Activated naive CD4-positive, alpha-beta T cell (primary cell): ENCODE data around the gene SMC1B.

Source experiments
- DNase-seq, 4 experiments: peaks; one replicate each; lab custom pipeline; 2025; lab: John Stamatoyannopoulos, UW

SMC1B gene

DNA sequence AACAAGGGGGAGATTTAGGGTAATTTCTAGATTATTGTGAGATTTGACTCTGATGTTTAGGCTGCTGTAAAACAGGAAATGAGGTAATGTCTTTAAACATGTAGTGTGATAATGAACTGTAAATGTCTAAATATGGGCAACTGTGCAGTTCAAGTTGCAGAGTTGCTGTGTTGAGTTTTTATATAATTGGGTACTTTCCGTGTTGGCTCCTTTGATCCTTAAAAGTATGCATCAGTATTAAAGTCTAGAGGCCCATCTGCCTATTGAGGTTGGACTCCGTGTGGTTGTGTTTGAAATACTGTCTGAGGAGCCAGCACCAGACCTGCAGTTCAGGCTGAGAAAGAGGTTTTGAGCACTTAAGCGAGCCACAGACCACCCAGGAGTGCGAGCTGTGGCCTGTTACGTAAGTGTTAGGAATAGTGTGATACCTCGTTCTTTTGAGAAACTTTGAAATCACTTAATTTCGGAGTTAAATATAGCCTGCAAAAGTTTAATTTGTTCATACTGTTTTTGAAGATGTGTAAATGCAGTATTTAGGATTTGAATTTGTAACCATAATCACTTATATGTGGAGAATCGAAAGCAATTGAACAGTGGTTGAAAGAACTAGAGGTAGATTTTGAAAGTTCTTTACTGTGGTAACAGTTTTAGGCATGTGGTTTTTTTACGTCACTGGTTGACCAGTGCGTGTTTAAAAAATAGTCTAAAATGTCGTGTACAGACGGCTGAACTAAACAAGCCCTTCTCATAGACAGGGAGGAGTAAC lies 94.7 kb downstream of the SMC1B start:
- DNase-seq: peak in 2 of 4 experiments; percentile 20 to 31

- peak; percentile 49 to 85 (median 66) for DNase-seq
These were observed 95.2 kb downstream of the SMC1B start for GRCh38 chr22:45318168-45318557.

- DNase-seq: peak in 2 of 4 experiments; percentile 12 to 26
These were observed 95.7 kb downstream of the SMC1B start for GRCh38 chr22:45317551-45318167.

GRCh38 chr22:45316796-45317526 lies 96.4 kb downstream of the SMC1B start:
- no peak for DNase-seq

DNA sequence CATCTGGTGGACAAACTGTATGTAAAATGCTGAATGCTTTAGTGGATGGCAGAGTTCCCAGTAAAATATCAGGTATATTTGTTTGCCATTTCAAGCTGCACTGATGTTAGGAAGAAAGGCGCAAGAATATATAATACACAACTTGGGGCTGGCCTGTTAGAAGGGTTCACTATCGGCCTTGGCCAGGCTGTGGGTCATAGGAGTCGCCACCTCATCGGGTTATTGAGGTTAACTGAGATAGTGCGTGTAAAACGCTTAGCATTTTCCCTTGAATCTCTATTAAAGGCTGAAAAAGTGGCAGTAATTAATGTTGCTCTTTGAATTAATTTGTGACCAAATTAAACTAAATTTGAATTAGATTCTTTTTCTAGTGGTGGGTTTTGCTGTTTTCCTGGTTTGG lies 98.6 kb downstream of the SMC1B start:
- no peak for DNase-seq

- no peak for DNase-seq
These were observed 99.2 kb downstream of the SMC1B start for GRCh38 chr22:45314054-45314721.

DNA sequence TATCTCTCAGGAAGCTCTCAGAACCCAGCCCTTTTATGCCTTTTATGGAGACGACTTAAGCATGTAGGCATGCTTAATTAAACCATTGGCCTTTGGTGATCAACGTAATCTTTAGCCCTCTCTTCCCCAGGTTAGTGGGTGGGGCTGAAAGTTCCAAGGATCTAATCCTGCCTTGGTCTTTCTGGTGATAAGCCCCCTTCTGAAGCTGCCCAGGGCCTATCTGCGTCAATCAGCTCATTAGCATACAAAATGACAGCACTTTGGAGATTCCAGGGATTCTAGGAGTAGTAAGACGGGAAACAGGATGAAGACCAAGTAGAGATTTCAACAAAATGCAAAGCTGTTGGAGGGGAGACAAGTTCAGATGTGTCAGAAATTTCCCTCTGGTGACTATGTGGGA lies 100.5 kb downstream of the SMC1B start:
- DNase-seq: no peak

GRCh38 chr22:45312415-45312814 lies 101.0 kb downstream of the SMC1B start:
- no peak for DNase-seq

DNA sequence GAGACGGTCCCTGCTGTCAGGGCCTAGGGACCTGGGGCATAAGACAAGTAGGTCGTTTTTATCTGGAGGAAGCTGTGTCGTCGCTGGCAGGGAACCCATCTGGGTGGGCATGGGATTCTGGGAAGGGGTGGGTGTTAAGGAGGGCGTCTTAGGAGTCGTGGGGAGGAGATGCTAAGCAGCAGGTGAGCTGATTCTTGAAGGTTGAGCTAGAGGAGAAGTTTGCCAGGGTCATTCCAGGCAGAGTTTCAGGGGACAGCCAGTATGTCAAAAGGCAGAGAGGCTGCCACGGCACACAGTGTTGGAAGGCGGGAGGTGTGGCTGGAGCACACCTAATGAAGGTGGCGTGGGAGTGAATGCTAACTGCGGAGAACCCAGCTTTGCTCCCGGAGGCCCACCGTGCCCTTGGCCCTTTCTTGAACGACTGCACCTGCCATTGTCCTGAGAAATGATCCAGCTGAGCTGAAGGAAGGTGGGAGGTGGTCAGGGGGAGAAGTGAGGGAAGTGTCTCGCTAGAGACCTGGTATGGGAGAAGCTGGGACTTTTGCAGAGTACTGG lies 102.3 kb downstream of the SMC1B start:
- no peak for DNase-seq

DNA sequence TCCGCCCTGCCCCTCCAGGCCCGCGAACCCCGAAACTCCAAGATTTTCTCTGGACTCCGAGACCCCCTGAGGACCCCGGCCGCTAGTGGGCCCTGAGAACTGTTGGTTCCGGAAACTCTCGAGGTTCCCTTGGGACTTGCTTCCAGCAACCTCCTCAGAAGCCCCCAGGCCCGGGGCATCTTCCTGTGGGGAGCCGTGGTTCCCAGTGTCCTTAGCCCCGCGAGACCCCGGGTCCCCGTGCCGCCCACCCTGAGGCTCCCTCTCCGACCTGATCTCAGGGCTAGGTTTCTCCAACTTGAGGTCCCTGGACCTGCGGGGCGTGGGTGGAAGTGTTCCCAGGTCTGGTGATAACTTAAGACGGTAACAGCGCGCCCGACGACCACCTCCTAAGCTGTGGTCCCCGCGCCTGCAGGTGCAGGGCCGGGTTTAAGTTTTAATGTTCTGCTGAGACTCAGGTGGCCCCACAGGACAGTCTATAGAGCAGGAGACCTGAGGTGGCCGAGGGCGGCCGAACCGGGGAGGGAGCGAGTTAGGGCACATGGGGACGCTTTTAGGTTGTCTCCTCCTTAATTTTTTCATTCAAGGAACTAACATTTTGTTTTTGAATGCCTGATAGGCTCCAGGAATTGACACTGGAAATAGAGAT lies 102.9 kb downstream of the SMC1B start:
- DNase-seq: no peak

- peak; percentile 97 to 99 (median 98) for DNase-seq
These were observed 103.8 kb downstream of the SMC1B start, which contains the start of gene FAM118A for GRCh38 chr22:45309422-45310227. TSS of gene FAM118A (plus strand) at chr22:45309934. CDS start at chr22:45322380, 12,446 bp downstream.

GRCh38 chr22:45308957-45309421 lies 104.4 kb downstream of the SMC1B start:
- DNase-seq: no peak

DNA sequence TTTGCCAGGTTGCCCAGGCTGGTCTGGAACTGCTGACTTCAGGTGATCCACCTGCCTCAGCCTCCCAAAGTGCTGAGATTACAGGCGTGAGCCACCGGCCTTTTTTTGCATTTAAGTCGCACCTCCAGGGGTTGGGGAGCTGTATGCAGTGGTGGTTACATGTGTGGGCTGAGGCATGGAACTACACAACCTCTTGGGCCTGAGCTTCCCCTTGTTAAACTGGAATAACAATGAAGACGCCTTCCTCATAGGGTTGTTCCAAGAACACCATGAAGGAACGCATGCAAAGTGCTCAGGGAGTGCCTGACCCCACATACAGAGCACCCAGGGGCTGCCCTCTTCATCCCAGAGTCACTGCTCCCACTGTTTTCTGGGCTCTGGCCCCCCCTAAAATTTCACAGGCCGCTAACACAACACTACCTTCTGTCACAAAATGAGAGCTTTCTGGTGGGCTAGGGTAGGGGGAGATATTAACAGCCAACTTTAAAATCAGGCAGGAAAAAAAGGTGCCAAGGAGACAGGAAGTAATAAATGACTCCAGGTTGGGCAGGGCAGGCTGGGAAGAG lies 104.9 kb downstream of the SMC1B start:
- no peak for DNase-seq

GRCh38 chr22:45306139-45306538 lies 107.3 kb downstream of the SMC1B start:
- no peak for DNase-seq

DNA sequence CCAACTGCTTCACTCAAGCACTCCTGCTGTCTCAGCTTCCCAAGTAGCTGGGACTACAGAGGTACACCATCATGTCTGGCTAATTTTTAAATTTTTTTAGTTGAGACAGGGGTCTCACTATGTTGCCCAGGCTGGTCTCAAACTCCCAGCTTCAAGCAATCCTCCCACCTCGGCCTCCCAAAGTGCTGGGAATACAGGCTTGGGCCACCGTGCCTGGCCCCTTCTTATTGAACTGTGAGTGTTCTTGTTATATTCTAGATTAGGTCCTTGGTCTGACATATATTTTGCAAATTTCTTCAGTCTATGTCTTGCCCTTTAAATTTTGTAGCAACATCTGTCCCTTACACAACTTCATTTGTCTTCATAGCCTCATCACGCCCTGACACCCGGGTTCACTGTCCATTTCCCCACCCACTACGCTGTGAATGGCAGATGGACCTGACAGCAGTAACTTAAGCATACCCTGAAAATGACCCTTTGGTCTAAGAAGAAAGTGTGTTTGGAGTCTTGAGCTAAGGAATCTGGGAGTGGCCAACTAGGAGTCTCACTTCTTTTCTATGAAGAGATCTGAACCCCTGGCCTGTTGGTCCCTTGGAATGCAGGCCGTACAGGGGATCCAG lies 107.8 kb downstream of the SMC1B start:
- no peak for DNase-seq

- no peak for DNase-seq
These were observed 108.4 kb downstream of the SMC1B start for GRCh38 chr22:45304971-45305370.

GRCh38 chr22:45303181-45303580 lies 110.2 kb downstream of the SMC1B start:
- DNase-seq: no peak

- no peak for DNase-seq
These were observed 110.6 kb downstream of the SMC1B start for GRCh38 chr22:45302751-45303150.

GRCh38 chr22:45298934-45299505 lies 114.4 kb downstream of the SMC1B start:
- DNase-seq: no peak
